GM18499 (cell line): ENCODE results near the gene ERC1.

Experiments used
- ATAC-seq: cut with Tn5 transposase; IDR thresholded peaks from one replicate; pipeline ENCODE4 v1.9.1; 2021; ENCODE audit warnings: moderate number of reproducible peaks; ENCODE audit not compliant: insufficient read depth, unreplicated experiment

Gene ERC1

DNA sequence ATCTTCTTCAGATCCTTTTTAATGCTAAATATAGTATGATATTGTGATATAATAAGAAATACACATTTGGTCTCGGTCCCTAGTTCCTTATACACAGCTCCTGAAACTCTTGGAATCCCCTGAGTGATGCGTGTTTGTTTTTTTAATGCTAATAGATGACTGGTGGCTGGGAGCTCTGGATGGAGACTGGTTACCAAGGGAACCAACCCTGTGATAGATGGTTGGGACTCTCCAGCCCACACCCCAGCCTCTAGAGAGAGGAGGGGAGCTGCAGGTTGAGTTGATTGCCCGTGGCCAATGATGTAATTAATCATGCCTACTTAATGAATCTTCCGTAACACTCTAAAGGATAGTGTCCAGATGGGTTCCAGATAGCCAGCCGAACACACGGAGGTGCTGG, 462.8 kb downstream of the ERC1 start:
- ATAC-seq, result no peak

DNA sequence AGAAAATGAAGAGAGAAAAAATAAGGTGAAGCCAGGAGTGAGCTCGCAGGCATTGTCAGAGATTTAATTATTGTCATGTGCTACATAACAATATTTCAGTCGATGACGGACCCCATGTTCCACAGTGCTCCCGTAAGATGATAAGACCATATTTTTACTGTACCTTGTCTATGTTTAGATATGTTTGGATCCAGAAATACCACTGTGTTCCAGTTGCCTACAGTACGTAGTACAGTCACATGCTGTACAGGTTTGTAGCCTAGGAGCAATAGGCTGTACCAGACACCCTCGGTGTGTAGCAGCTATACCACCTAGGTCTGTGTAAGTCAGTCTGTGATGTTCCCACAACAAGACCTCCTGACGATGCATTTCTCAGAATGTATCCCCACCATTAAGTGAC, 465.9 kb downstream of the ERC1 start:
- no peak for ATAC-seq

DNA sequence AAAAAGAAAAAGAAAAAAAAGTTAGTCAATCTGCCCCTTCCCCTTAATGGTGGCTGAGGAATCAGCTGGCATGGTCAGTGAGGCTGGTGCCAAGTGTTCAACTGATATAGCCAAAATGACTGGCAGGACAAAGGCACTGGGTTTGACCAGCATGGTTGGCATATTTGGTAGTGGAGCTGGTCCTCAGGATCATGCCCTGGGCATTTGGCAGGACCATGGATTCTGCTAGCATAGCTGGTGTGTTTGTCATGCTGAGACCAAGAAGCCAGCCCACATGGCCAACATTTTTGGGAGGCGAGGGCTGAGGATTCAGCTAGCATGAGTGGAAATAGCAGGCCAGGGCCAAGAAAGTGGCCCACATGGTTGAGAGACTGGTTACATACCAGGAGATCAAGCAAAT, 466.9 kb downstream of the ERC1 start:
- no peak for ATAC-seq

GRCh38 chr12:1459339-1459738, 468.3 kb downstream of the ERC1 start:
- no peak for ATAC-seq

DNA sequence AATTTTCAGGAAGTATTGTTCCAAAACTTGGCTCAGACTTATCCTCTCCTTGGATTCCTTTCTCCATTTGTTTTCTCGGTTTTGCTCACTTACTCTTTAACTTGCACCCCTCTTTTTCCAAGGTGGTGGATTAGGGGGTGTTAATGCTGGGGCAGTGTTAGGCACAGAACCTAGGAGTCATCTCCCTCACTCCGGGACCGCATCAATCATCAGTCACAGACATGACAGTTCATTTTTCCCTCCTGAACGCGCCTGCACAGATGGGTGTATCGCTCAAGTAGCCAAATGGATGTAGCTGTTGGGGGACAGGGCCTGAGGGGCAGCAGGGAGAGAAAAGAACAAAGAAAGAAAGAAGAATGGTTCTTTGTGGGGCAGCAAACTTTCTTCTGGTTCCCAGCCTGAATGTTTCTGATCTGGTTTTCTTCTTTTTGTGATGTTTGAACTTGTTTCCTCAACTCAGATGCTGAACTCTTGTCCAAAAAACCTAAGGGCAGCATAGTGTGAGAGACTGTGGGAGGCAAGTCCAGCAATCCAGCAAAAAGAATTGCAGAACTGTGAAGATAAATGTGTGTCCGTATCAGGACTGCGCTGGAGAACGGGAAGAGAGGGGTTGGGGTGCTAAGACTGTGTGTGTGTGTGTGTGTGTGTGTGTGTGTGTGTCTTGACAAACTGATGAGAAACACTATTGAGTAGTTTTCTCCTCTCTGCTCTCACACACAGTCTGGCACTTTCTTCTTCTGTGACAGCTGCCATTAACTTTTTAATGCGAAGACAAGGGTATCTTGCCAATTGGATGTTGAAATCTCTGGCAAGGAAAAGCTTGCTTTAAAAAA, 472.3 kb downstream of the ERC1 start:
- ATAC-seq, result no peak

GRCh38 chr12:1464925-1465324, 473.9 kb downstream of the ERC1 start:
- no peak for ATAC-seq

GRCh38 chr12:1465990-1466389, 475.0 kb downstream of the ERC1 start:
- no peak for ATAC-seq

GRCh38 chr12:1466481-1467154, 475.6 kb downstream of the ERC1 start:
- ATAC-seq, result no peak

DNA sequence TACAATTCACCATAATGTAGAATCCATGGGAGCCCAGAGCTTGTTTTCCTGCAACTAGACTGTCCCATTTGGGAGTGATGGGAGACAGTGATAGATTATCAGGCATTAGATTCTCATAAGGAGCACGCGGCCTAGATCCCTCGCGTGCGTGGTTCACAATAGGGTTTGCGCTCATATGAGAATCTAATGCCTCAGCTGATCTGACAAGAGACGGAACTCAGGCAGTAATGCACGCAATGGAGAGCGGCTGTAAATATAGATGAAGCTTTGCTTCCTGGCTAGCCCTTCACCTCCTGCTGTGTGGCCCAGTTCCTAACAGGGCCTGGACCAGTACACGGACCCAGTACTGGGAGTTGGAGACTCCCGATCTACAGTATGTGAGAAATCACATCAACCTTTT, 476.7 kb downstream of the ERC1 start:
- ATAC-seq, result no peak

DNA sequence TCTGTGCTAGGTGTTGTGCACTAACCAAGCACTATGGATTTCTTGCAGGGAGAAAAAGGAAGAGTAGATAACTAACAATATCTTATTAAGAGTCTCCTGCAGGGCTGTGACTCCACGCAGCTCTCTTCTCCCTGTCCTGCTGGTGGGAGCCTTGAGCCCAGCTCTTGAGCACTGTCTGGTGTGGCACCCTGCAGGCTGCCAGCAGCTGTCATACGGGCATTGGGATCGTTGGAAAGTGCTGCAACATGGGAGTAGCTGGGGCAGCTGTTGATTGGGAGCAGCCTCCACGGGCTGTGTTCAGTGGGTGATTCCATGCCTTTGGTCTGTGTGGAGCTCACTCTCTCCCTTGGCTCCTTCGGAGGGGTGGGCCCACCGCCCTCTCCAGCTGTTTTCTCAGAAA, 478.0 kb downstream of the ERC1 start:
- no peak for ATAC-seq

GRCh38 chr12:1470051-1470450, 479.0 kb downstream of the ERC1 start:
- ATAC-seq, result no peak

DNA sequence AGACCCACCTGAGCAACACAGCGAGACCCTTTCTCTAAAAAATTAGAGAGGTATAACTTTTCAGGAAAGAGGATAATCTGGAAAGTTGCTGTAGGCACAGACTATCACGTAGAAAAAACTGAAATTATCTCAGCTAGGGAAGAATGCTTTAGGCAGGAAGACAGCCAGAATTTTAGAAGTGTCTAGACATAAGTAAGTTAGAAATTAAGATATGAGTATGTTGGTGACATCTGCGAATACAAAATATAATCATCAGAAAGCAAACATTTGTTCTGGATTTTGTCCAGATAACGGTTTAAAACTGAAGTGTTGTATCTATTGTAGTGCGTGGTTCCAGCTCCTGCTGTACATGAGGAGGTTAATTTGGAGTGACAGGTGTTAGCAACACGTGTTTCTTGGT, 480.2 kb downstream of the ERC1 start:
- ATAC-seq, result no peak

GRCh38 chr12:1473418-1473817, 482.4 kb downstream of the ERC1 start:
- no peak for ATAC-seq

DNA sequence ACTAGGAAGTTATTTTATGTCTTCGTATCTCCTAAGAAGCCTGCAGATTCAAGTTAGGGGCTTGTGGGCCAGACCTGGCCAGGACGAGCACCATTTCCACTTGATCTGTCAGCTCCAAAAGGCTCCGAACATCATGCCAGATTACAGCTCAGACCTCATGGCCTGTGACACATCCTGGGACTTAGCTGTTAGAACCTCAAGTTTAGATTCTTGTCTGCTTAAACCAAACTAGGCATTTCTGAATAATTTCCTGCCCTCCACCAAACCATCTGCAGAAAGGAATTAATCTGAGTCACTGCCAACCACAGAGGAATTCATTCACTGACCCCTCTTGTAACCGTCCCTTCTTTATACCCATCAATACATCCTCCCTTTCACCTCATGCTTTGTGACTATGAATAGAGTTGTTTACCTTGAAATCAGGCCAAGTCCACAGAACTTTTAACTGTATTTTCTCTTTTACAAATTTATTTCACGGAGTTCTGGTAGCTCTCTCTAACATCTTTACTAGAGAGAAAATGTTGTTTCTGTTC, 483.1 kb downstream of the ERC1 start:
- no peak for ATAC-seq

DNA sequence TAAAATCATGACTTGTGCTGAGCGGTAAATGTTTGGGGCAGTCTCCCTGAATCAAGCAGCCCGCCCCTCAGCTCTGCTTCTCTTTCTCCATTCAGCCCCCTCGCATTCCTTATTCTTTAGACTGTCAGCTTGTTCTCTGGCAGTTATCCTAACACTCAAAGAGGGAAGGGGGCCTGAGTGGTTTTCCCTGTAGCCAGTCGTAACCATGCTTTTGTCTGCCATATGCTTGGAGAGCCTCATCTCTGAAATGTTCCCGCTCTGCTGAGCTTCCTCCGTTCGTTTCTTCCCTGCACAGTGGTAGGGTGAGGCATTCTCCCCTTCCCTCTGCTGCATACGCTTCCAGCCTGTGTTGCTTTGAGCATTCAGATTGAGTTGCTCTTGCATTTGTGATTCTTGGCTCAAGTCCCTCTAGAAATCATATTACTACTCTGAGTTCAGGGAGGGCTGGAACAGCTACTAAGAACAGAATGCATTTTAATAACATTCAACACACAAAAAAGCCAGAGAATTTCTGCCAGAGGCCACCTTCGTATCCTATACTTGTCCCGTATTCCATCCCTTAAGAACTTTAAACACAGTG, 483.6 kb downstream of the ERC1 start:
- ATAC-seq, result no peak

DNA sequence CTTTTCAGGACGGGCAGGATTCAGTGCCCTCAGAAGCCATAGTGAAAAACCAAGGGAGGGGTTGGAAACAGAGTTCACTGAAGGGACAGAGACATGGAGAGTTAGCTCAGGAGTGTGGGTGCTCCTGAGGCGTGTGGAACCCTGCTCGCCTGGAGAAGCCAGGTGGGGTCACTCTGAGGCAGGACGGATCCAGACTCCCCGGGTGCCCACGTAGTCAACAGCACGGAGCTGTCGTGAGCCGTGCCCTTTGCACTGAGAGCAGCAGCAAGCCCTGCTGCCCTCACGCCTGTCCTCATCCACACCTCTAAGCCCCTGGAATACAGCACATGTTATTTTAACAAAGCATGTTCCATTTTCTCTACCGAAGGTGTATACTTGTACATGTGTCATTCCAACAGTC, 488.6 kb downstream of the ERC1 start:
- ATAC-seq, result no peak

DNA sequence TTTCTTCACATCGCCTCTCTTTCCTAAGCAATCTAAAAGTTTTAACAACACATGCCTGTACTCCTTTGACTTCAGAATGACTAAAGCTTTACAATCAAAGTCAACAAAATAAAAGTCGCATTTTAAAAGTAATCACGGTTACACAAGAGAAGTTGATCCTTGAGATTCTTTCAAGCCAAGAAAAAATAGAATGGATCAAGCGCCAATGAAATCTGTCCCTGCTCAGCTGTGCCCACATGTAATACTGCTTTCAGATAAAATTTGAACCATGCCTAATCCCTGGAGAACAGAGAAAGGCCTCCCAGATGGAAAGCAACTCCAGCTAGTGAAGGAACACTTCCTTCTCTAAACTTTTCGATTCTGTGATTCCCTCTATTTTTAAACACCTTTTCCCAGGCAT, 490.3 kb downstream of the ERC1 start:
- no peak for ATAC-seq

GRCh38 chr12:1481906-1482305, 490.9 kb downstream of the ERC1 start:
- no peak for ATAC-seq

DNA sequence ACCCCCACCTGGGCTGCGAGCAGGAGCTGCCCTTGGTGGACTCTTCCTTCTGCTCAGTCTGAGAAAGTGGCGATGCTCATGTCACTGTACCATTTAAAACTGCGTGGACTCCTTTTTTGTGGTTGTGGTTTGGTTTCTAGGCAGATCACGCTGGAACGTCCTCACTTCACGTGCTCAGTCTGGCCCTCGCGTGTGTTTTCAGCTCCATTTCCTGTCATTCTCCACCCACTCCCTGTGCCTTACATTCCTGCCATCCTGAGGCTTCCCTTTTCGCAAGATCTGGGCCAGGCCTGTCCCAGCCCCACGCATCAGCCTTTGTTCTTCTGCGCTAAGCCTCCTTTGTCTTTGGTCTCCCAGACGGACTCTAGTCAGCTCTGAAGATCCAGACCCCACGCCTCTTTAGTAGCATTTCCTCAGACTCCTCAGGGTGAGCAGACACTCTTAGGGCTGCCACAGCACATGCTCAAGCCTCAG, 497.9 kb downstream of the ERC1 start:
- ATAC-seq, result no peak

GRCh38 chr12:1491983-1492697, 501.1 kb downstream of the ERC1 start:
- ATAC-seq, result no peak
